SK-N-SH (cell line): Measurements from ENCODE around the gene PHLDA3. TPM values are rescaled to one million over a fixed set of nuclear protein-coding genes. Genes with fewer than 3 reads are reported as not detected.

Experiments used
- CTCF ChIA-PET: fragments of 300-600, 350-600 bp; formaldehyde crosslinking; extraction: SDS; loops from one replicate; lab custom pipeline; 2021; lab: Yijun Ruan, JAX
- POLR2A ChIA-PET: fragments of 350-600 bp; sonication (Branson Sonifier 250); formaldehyde crosslinking; extraction: SDS; loops from one replicate; lab custom pipeline; 2020; ENCODE audit warnings: antibody characterized with exemption, inconsistent platforms; lab: Yijun Ruan, JAX
- DNase-seq: peaks from one replicate; pipeline ENCODE4 v3.0.0; 2012
- H2AFZ ChIP-seq: fragments of 200-600 bp; sonication (generic); 2 replicates; pipeline ENCODE4 v1.8.1; 2016; ENCODE audit warnings: antibody characterized with exemption, mild to moderate bottlenecking, low read depth
- H3F3A ChIP-seq: fragments of 200-600 bp; sonication (generic); replicated peaks from 2 replicates; pipeline ENCODE3; 2016; ENCODE audit warnings: antibody characterized with exemption, mild to moderate bottlenecking; ENCODE audit not compliant: insufficient read depth
- H3K27ac ChIP-seq, 2 experiments: fragments of 200-500 bp in 1 of 2; fragments of 200-600 bp in 1 of 2; sonication (Bioruptor generic) in 1 of 2; sonication (generic), shearing (Covaris generic) in 1 of 2; 2 replicates each; pipeline versions ENCODE4 v1.5.1 to v1.6.1; 2014 to 2016; ENCODE audit warnings: low read depth in 2 of 2, inconsistent platforms in 1 of 2, low read length in 1 of 2, mild to moderate bottlenecking in 1 of 2, mixed read lengths in 1 of 2
- H3K27me3 ChIP-seq: fragments of 200-600 bp; sonication (generic), shearing (Covaris generic); 2 replicates; pipeline ENCODE4 v1.6.1; 2016; ENCODE audit warnings: mixed run types; ENCODE audit not compliant: insufficient read depth
- H3K36me3 ChIP-seq, 2 experiments: fragments of 200-500 bp in 1 of 2; fragments of 200-600 bp in 1 of 2; sonication (Bioruptor generic) in 1 of 2; sonication (generic) in 1 of 2; replicated peaks in 1 of 2; 2 replicates each; pipeline versions ENCODE3 to v1.5.1; 2014 to 2016; ENCODE audit warnings: low read length in 1 of 2, mild to moderate bottlenecking in 1 of 2; ENCODE audit not compliant: insufficient read depth in 2 of 2, control insufficient read depth in 1 of 2
- H3K4me1 ChIP-seq, 2 experiments: fragments of 200-500 bp in 1 of 2; fragments of 200-600 bp in 1 of 2; sonication (Bioruptor generic) in 1 of 2; sonication (generic), shearing (Covaris generic) in 1 of 2; 2 replicates each; pipeline versions ENCODE4 v1.5.1 to v1.6.1; 2014 to 2016; ENCODE audit warnings: low read depth in 1 of 2, low read length in 1 of 2, mixed run types in 1 of 2; ENCODE audit not compliant: insufficient read depth in 2 of 2, control insufficient read depth in 1 of 2
- H3K4me2 ChIP-seq: fragments of 200-600 bp; sonication (generic), shearing (Covaris generic); 2 replicates; pipeline ENCODE4 v1.6.1; 2017; ENCODE audit warnings: mixed run types
- H3K4me3 ChIP-seq, 2 experiments: fragments of 200-500 bp in 1 of 2; fragments of 200-600 bp in 1 of 2; sonication (Bioruptor generic) in 1 of 2; sonication (generic), shearing (Covaris generic) in 1 of 2; 2 replicates each; pipeline versions ENCODE4 v1.5.1 to v1.8.1; 2014 to 2016; ENCODE audit warnings: low read depth in 2 of 2, inconsistent platforms in 1 of 2, low read length in 1 of 2, mild to moderate bottlenecking in 1 of 2, mixed read lengths in 1 of 2, moderate library complexity in 1 of 2
- H3K79me2 ChIP-seq: fragments of 200-600 bp; sonication (generic); 2 replicates; pipeline ENCODE4 v1.8.1; 2017; ENCODE audit warnings: mild to moderate bottlenecking; ENCODE audit not compliant: insufficient read depth
- H3K9ac ChIP-seq: fragments of 200-600 bp; sonication (generic); 2 replicates; pipeline ENCODE4 v1.6.1; 2017; ENCODE audit warnings: mixed run types
- H3K9me2 ChIP-seq: fragments of 200-600 bp; sonication (generic); 2 replicates; pipeline ENCODE4 v1.6.1; 2017; ENCODE audit warnings: mixed run types
- H3K9me3 ChIP-seq: fragments of 200-600 bp; sonication (generic); 2 replicates; pipeline ENCODE4 v1.6.1; 2017; ENCODE audit warnings: mixed run types, mild to moderate bottlenecking, moderate library complexity
- H4K20me1 ChIP-seq: fragments of 200-600 bp; sonication (generic); 2 replicates; pipeline ENCODE4 v1.6.1; 2017; ENCODE audit warnings: mild to moderate bottlenecking, mixed run types; ENCODE audit not compliant: insufficient read depth
- EP300 ChIP-seq, 2 experiments: IDR thresholded peaks; 2 replicates each; pipeline versions ENCODE4 v1.4.0 to v1.6.1; 2012; ENCODE audit warnings: borderline replicate concordance in 1 of 2, low read depth in 1 of 2, low read length in 1 of 2
- JUND ChIP-seq: IDR thresholded peaks from 2 replicates; pipeline ENCODE4 v1.4.0; 2012
- MEF2A ChIP-seq: IDR thresholded peaks from 2 replicates; pipeline ENCODE4 v1.4.0; 2012; ENCODE audit warnings: low read depth, borderline replicate concordance
- MXI1 ChIP-seq: IDR thresholded peaks from 2 replicates; pipeline ENCODE4 v1.6.1; 2012; ENCODE audit warnings: mild to moderate bottlenecking, low read depth, low read length, improper control_type of control experiment
- NFIC ChIP-seq: IDR thresholded peaks from 2 replicates; pipeline ENCODE4 v1.4.0; 2012; ENCODE audit warnings: borderline replicate concordance
- NRF1 ChIP-seq: IDR thresholded peaks from 2 replicates; pipeline ENCODE4 v1.6.1; 2012; ENCODE audit warnings: low read depth, mild to moderate bottlenecking, low read length
- POLR2AphosphoS5 ChIP-seq: IDR thresholded peaks from 2 replicates; pipeline ENCODE4 v1.6.1; 2012; ENCODE audit warnings: low read depth, low read length
- RAD21 ChIP-seq: IDR thresholded peaks from 2 replicates; pipeline ENCODE4 v1.6.1; 2012; ENCODE audit warnings: mild to moderate bottlenecking, low read length
- SMC3 ChIP-seq: IDR thresholded peaks from 2 replicates; pipeline ENCODE4 v1.6.1; 2012; ENCODE audit warnings: low read depth, low read length, improper control_type of control experiment
- TCF12 ChIP-seq: IDR thresholded peaks from 2 replicates; pipeline ENCODE4 v1.4.0; 2012
- TEAD4 ChIP-seq: IDR thresholded peaks from 2 replicates; pipeline ENCODE4 v1.4.0; 2012; ENCODE audit warnings: mild to moderate bottlenecking, borderline replicate concordance; ENCODE audit not compliant: insufficient read depth
- YY1 ChIP-seq: IDR thresholded peaks from 2 replicates; pipeline ENCODE4 v1.4.0; 2012; ENCODE audit warnings: low read depth, mild to moderate bottlenecking
- WGBS: methylation state at CpG from one replicate; pipeline ENCODE4 v1.1.6; 2017; ENCODE audit warnings: low lambda C conversion rate; 5-methylcytosine and 5-hydroxymethylcytosine counted together
- polyA plus RNA-seq, 3 experiments: library from polyadenylated mRNA; depleted of rRNA; stranded (reverse); fragments of >200 nt; gene quantifications; 2 replicates each; pipeline ENCODE4 v1.2.3, GENCODE V29; 2012
- TF ChIP-seq, protein P1 (sequence below): IDR thresholded peaks from 2 replicates; pipeline ENCODE4 v1.4.0; 2012; ENCODE audit warnings: low read depth, borderline replicate concordance
- TF ChIP-seq, protein P2 (sequence below): IDR thresholded peaks from 2 replicates; pipeline ENCODE4 v1.4.0; 2012; ENCODE audit warnings: low read depth, borderline replicate concordance
- TF ChIP-seq, protein P3 (sequence below): IDR thresholded peaks from 2 replicates; pipeline ENCODE4 v1.4.0; 2012; ENCODE audit warnings: low read depth

Gene PHLDA3
- polyA plus RNA-seq, 1 of the 3 experiments (the other 2 are of a cell fraction) = 105 TPM

DNA sequence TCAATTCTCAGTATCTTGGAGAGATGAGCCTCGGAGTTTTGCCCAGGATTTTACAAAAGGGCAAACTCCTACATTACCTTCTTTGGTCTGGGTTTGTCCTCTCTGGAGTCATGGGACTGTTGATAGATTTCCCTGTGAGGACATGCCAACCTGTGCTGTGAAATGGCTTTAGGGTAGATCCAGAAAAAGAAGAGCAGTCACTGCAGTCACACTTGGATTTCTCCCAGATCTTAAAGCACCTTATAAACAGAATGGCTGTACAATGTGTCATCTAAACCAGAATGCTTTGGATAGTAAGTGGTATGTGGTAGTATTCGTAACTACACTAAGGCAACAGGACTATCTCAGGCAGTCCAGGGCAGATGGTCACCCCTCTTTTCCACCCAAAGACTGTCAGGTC lies 39.8 kb upstream of the PHLDA3 start:
- peaks cover 38% of the 10 kb centered on the region for H3K79me2 ChIP-seq
- 100% methylated on average over 2 of the region's 2 CpGs for WGBS
- peaks cover 21 to 29% of the 10 kb centered on the region in 2 experiments; a peak in 3 of 4 replicates for H3K4me1 ChIP-seq
- DNase-seq = no peak
- H3K4me2 ChIP-seq = no peak overlapping the region
- no peaks in the 10 kb centered on the region for H3K9me3 ChIP-seq
- H3K36me3 ChIP-seq = no peaks in the 10 kb centered on the region
- ChIA-PET CTCF (interaction anchor here (1.3 to 31.9 kb wide), 4 partner anchors 23 to 73 kb away, joined by 5 to 860 read pairs (median 69); no protein-coding TSS in a partner anchor), POLR2A (no interaction called here)
- TF ChIP-seq TEAD4 = no peak
- no peak for TF ChIP-seq JUND
- no peak for TF ChIP-seq YY1
- TF ChIP-seq, protein P1, sequence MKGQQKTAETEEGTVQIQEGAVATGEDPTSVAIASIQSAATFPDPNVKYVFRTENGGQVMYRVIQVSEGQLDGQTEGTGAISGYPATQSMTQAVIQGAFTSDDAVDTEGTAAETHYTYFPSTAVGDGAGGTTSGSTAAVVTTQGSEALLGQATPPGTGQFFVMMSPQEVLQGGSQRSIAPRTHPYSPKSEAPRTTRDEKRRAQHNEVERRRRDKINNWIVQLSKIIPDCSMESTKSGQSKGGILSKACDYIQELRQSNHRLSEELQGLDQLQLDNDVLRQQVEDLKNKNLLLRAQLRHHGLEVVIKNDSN = no peak
- TF ChIP-seq POLR2AphosphoS5 = no peak
- TF ChIP-seq TCF12 = no peak
- TF ChIP-seq, all 33 proteins: peak for 0
- no peak overlapping the region for H2AFZ ChIP-seq
- H3K9ac ChIP-seq = no peak overlapping the region
- no peaks in the 10 kb centered on the region for H3K9me2 ChIP-seq
- no peak overlapping the region for H3K4me3 ChIP-seq
- no peaks in the 10 kb centered on the region for H3K27me3 ChIP-seq
- H3K27ac ChIP-seq = no peak overlapping the region
- H3F3A ChIP-seq = peaks cover 12% of the 10 kb centered on the region
- H4K20me1 ChIP-seq = no peaks in the 10 kb centered on the region

DNA sequence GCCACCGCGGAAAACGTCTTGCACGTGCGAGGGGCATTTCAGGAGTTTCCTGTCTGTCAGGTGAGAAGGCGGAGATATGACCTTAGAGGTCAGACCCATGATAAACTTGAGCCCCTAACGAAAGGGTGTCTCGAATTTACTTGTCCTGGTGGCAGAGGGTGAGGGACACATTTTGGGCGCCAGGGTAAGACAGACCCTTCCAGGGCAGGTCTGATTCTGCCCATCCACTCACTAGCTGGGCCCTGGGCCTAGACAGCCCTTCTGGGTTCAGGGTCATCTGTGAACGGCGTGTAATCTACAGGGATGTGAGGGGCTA lies 38.3 kb upstream of the PHLDA3 start:
- peaks cover 48% of the 10 kb centered on the region for H3K79me2 ChIP-seq
- TF ChIP-seq, protein P2, sequence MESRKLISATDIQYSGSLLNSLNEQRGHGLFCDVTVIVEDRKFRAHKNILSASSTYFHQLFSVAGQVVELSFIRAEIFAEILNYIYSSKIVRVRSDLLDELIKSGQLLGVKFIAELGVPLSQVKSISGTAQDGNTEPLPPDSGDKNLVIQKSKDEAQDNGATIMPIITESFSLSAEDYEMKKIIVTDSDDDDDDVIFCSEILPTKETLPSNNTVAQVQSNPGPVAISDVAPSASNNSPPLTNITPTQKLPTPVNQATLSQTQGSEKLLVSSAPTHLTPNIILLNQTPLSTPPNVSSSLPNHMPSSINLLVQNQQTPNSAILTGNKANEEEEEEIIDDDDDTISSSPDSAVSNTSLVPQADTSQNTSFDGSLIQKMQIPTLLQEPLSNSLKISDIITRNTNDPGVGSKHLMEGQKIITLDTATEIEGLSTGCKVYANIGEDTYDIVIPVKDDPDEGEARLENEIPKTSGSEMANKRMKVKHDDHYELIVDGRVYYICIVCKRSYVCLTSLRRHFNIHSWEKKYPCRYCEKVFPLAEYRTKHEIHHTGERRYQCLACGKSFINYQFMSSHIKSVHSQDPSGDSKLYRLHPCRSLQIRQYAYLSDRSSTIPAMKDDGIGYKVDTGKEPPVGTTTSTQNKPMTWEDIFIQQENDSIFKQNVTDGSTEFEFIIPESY = no peak
- no peak for TF ChIP-seq YY1
- no peak for TF ChIP-seq SMC3
- no peak for TF ChIP-seq NFIC
- TF ChIP-seq NRF1 = no peak
- no peak for TF ChIP-seq MXI1
- no peak for TF ChIP-seq RAD21
- no peak for TF ChIP-seq MEF2A
- TF ChIP-seq EP300 (IDR thresholded peaks at IDR 0.05; ENCODE audit: borderline replicate concordance in 1 of 2, low read depth in 1 of 2, low read length in 1 of 2) = no peak
- TF ChIP-seq, protein P3, sequence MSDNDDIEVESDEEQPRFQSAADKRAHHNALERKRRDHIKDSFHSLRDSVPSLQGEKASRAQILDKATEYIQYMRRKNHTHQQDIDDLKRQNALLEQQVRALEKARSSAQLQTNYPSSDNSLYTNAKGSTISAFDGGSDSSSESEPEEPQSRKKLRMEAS = no peak
- TF ChIP-seq, all 33 proteins: peak for 0
- POLR2A ChIA-PET = interaction anchor here (1.0 to 1.6 kb wide), 2 partner anchors 38 to 56 kb away, joined by 3 read pairs; partner anchors contain the start of gene PHLDA3

More for the DNA sequence above, 38.3 kb upstream of the PHLDA3 start:
- no peaks in the 10 kb centered on the region for H3K27me3 ChIP-seq
- CTCF ChIA-PET = interaction anchor here (0.8 to 31.9 kb wide), 7 partner anchors 22 to 148 kb away, joined by 3 to 860 read pairs (median 4); no protein-coding TSS in a partner anchor
- no peak for DNase-seq
- 75% methylated on average over 8 of the region's 11 CpGs for WGBS
- H3K27ac ChIP-seq = peak overlapping the region; percentile 50 to 93; a peak in 3 of 4 replicates
- H3K4me2 ChIP-seq = peak overlapping the region; percentile 81; the same call in 1 of the 2 replicates
- peak overlapping the region; percentile 72 for H3K9ac ChIP-seq
- H3K4me3 ChIP-seq = peak overlapping the region; percentile 57 to 65; a peak in 3 of 4 replicates
- H2AFZ ChIP-seq = peak overlapping the region; percentile 53
- no peaks in the 10 kb centered on the region for H3K36me3 ChIP-seq
- H4K20me1 ChIP-seq = no peaks in the 10 kb centered on the region
- no peaks in the 10 kb centered on the region for H3K9me3 ChIP-seq
- no peaks in the 10 kb centered on the region for H3K9me2 ChIP-seq
- peaks cover 14% of the 10 kb centered on the region for H3F3A ChIP-seq
- H3K4me1 ChIP-seq = peaks cover 28 to 34% of the 10 kb centered on the region in 2 experiments; a peak in 3 of 4 replicates
